ENCODE measurements around the gene STAB2.

DNA sequence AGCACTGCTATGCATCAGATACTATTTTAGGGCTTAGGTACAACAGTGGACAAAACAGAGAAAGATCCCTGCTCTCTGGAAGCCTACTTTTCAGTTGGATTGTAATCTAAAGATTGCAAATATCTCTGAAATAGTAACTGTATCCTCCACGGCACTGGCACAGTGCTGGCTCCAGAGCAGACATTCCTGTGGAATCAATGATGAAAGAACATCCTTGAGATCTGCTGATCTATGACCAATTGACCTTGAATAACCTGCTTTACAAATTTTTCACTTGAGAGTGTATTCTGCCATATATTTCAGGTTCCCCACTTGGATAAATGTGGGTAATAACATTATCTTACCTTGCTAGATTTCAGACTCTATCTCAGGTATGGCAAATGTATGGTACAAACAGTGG lies 3.2 kb downstream of the STAB2 start:
- TF ChIP-seq, protein P1, sequence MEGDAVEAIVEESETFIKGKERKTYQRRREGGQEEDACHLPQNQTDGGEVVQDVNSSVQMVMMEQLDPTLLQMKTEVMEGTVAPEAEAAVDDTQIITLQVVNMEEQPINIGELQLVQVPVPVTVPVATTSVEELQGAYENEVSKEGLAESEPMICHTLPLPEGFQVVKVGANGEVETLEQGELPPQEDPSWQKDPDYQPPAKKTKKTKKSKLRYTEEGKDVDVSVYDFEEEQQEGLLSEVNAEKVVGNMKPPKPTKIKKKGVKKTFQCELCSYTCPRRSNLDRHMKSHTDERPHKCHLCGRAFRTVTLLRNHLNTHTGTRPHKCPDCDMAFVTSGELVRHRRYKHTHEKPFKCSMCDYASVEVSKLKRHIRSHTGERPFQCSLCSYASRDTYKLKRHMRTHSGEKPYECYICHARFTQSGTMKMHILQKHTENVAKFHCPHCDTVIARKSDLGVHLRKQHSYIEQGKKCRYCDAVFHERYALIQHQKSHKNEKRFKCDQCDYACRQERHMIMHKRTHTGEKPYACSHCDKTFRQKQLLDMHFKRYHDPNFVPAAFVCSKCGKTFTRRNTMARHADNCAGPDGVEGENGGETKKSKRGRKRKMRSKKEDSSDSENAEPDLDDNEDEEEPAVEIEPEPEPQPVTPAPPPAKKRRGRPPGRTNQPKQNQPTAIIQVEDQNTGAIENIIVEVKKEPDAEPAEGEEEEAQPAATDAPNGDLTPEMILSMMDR (IDR thresholded peaks at IDR 0.05): no peak
- no peak for TF ChIP-seq POLR2AphosphoS5 (IDR thresholded peaks at IDR 0.05)
- TF ChIP-seq POLR2A (IDR thresholded peaks at IDR 0.05): no peak
- no peak for TF ChIP-seq EP300 (IDR thresholded peaks at IDR 0.05)
